Pulmonary artery endothelial cell (primary cell): ENCODE measurements around the gene B4GALT2. TPM values are rescaled to one million over a fixed set of nuclear protein-coding genes. Genes with fewer than 3 reads are reported as not detected.

Source experiments
- DNase-seq: peaks from one replicate; pipeline ENCODE4 v3.0.0-alpha.2; 2011; ENCODE audit warnings: low read depth, low spot score
- total RNA-seq: library from RNA; depleted of rRNA; stranded (reverse); fragments of >200 nt; gene quantifications from 2 replicates; pipeline ENCODE4 v1.2.3, GENCODE V29; 2014

Gene B4GALT2
- total RNA-seq, 1 donor from 2014 or later: 100 TPM

- no peak for DNase-seq
These were observed 50.4 kb downstream of the B4GALT2 start for GRCh38 chr1:44029260-44029910.

DNA sequence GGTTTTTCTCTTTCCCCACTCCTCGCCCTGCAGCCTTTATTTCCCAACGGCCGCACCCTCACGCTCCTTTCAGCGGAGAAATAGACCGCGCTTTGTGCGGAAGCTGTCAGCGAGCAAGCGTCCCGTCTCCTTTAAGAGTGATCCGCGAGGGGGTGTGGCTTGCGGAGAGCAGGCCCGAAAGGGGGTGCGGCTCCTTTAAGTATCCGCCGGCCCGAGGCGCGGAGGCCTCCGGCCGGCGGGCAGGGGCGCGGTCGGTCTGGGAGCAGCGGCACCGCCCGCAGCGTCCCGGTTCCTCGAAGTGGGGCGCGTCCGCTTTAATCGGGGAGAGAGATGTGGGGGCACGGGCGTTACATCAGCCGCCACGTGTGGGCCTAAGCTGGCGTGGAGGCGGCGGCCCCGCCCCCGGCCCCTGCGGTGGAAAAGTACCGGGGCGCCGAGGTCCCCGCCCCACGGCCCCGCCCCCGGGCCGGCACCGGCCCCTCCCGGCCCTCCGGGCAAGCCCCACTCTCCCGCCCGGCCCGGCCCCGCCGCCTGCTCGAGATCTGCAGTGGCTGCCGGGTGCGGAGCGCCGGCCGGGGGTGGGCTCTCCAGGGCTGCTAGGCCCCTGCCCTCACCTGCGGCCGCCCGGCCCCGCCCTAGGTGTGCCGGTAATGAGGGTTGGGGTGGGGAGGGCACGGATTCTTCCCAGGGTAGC is 51.0 kb downstream of the B4GALT2 start:
- peak; percentile 44 for DNase-seq

GRCh38 chr1:44030605-44031251 is 51.7 kb downstream of the B4GALT2 start:
- DNase-seq: no peak

DNA sequence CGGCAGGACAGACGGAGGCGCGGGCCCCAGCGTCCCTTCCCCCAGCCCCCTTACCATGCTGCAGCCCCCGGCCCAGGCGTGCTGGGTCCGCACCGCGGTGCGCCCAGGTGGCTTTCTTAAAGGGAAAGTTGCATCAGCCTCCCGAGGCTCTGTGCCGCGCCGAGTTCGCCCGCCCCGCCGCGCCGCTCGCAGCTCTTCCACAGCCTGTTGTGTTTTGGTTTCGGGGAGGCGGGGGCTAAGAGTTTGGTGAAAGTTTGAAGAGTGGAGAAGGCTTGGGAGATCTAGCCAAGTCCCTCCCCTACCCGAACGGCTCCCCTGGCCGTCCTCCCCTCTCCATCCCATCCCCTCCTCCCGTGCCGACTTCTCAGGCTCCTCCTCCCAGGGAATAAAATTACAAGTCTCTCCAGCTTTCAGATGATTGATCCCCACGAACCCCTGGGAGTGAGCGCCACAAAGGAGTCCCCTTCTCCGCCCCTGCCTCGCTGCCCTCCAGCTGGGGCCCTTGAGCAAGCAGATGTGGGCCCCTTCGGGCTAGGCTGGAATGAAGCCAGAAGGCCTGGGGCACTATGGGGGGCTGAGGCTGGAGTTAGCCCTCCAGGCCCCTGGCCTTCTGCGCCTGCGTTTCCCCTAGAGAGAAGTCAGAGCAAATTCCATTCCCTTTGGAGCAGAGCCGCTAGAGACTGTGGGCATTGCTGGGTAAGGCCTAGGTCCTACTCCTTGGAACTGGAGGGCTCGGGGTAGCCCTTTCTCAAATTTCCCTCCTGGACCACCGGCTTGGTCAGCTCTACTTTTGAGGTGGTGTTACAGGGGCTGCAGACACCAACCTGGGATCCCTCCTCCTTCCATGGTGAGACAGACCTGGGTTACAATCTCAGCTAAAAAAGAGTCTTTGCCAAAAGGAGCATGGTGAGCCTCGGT is 52.5 kb downstream of the B4GALT2 start, which contains the start of gene SLC6A9:
TSS of gene SLC6A9 (minus strand) at position 211 of the 918 bp plus-strand sequence. CDS start 7,185 bp downstream, outside the sequence.
- DNase-seq: no peak

DNA sequence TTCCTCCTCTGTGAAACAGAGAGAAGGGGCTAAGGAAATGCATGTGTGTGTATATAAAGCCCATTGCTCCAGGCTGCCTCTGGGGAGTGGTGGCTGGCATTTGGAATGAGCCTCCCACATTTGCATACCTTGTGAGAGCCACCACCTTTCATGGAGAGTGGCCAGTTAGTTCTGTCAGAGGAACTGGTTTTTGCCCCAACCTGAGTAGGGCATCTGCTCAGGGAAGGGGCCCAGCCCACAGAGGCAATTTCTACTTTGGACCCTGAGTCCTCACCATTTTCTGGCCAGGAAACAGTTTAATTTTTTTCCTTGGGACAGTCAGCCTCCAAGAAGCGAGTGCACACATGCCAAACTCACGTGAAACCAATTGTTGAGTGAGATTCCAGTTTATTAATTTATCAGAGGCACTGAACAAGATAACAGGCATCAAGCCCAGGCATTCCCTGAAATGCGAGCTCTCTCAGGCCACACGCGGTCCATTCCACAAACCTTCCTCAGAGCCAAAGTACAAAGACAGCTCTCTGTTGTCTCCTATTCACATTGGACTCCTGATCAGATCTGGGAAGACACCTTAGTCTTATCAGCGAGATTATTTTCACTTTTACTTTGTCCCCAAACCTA is 53.3 kb downstream of the B4GALT2 start:
- no peak for DNase-seq

GRCh38 chr1:44033041-44033575 is 54.1 kb downstream of the B4GALT2 start:
- no peak for DNase-seq

DNA sequence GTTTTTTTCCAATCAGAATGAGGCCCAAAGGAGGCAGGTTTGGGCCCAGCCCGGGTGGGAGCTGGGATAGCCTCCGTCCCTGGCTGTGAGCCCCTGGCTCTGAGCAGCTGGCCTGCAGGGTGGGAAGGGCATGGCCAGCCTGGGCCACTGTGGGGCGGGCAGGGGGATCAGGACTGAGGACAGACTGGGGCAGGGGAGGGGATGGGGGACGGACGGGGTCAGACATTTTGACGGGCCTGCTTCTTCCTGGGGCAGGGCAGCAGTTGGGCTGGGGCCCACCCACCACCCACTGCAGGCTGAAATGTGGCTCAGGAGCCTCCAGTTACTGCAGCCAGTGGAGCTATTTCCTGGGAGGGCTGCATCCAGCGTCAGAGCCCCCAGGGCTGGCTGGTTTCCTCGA is 54.7 kb downstream of the B4GALT2 start:
- no peak for DNase-seq

- no peak for DNase-seq
These were observed 55.4 kb downstream of the B4GALT2 start for GRCh38 chr1:44034423-44034822.

GRCh38 chr1:44034976-44035716 is 56.1 kb downstream of the B4GALT2 start:
- DNase-seq: no peak

DNA sequence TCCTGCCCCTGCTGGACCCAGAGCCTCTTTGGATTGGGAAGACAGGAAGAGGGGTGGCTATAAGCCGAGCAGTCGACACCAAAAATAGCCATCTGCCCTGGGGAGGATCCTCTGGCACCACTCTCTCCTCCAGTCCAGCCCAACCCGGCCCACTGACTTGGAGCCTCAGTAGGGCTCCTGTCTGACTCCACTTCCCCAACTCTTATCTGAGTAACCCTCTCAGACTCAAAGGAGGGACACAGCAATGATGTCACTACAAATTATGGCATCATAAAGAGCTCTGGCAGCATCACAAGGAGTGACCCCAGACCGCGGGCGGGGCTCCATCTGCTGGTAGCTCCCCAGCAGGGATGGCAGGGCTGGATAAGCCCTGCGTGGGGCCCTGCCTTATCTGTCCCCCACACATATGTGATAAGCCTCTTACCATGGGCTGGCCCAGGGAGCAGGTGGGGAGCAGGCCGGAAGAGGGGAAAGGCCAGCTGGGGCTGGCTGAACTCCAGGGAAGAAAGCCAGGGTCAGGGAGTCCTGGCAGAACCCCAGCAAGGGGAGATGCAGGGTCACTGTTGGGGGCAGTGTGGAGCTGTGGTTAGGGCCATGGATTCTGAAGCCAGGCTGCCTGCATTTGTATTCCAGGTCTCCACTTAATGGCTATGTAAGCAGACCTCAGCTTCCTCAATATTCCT is 56.9 kb downstream of the B4GALT2 start:
- DNase-seq: no peak

DNA sequence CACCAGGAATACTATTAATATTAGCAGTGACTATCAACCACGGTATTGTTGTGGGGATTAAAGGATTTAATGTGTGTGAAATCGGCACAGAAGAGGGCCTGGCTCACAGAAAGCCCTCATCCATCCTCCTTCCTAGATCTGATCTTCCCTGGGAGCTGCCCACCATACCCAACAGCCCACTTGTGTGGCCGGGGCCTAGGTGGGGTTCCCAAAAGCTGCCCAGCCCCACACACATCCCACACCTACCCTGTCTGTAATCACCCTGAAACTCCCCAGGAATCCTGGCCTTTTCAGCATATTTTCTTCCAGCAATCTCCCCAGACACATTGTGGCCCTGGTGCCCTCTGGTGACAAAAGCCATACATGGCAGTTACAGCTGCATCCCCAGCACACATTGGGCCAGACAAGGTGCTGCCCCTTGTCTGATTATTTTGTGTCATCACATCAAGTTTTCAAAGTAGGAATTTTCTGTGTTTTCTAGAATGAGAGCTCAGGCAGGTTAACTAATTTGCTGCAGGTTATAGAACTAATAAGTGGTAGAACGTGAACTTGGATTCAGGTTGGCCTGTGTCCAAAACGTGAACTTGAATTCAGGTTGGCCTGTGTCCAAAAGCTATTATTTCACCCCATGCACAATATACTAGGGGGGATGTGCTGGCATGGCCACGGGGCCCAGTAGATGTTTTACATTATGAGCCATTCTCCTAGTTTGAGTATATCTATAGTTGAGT is 57.6 kb downstream of the B4GALT2 start:
- DNase-seq: no peak

DNA sequence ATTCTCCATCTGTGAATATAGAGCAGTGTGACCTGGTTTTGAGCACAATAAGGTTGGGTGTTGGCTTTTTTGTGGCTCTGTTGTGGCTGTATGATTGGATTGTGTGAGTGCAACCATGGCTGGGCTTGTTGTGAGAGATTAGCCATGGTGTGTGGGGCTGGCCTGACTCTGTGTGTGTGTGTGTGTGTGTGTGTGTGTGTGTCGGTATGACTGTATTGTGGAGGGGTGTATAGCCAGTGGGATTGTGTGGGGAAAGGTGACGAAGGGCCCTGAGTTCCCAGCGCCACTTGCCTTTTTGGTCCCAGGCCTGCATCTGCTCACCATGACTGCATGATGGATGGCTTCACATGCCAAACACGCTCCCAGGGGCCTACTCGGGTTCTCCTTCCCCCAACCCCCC is 58.1 kb downstream of the B4GALT2 start:
- no peak for DNase-seq

DNA sequence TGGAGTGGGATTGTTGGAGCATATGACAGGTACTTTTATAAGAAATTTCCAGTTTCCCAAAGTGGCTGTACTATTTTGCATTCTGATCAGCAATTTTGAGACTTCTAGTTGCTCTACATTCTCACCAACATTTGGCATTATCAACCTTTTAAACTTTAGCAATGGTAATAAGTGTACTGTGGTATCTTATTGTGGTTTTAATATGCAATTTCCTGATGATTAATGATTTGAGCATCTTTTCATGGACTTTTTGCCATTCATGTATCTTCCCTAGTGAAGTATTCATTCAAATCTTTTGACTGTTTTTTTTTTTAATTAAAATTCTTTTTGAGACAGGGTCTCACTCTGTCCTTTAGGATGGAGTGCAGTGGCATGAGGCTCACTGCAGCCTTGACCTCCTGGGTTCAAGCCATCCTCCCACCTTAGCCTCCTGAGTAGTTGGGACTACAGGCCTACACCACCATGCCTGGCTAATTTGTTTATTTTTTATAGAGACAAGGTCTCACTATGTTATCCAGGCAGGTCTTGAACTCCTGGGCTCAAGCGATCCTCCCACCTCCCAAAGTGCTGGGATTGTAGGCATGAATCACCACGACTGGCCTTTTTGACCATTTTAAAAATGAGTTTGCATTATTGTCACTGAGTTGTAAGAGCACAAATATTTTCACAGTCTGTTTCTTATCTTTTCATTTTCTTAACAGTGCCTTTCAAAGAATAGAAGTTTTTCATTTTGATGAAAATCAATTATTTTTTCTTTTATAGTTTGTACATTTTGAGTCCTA is 60.1 kb downstream of the B4GALT2 start:
- DNase-seq: no peak

DNA sequence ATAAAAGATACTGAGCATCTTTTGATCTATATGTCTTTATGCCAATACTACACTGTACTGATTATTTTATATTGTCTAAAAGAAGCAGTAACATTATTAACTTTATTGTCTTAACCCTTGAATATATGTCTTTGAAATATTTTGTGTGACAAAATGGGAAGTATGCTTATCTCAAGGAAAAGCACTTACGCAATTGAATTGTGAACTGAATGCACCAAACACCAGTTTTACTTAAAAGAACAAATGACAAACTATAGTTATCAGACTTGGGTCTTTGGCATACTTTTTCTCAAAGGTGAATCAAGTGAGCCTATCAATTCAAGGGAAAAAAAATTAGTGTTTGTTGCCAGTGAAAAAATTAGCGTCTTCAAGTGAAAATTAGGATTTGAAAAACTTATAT is 61.4 kb downstream of the B4GALT2 start:
- DNase-seq: no peak
